OCI-LY1 (cell line): ENCODE results near the gene ARPIN.
"Not testable (repeated sequence)": the region's sequence is repeated elsewhere in the genome, so short reads cannot be mapped to it uniquely, and the experiment has no call there.

ENCODE experiments used
- H2AFZ ChIP-seq: fragments of 200-600 bp; sonication (generic), shearing (Covaris generic); 2 replicates; pipeline ENCODE4 v1.6.0; 2014; ENCODE audit warnings: antibody characterized with exemption, mild to moderate bottlenecking, low read length
- H3F3A ChIP-seq: fragments of 200-600 bp; sonication (generic), shearing (Covaris generic); 2 replicates; pipeline ENCODE4 v1.6.0; 2014; ENCODE audit warnings: mild to moderate bottlenecking, antibody characterized with exemption, low read length, moderate library complexity; ENCODE audit not compliant: insufficient read depth
- H3K27ac ChIP-seq: fragments of 200-600 bp; sonication (generic); 2 replicates; pipeline ENCODE4 v1.5.1; 2014; ENCODE audit warnings: low read length, mixed run types, mild to moderate bottlenecking, low read depth; ENCODE audit not compliant: poor library complexity, severe bottlenecking
- H3K27me3 ChIP-seq: fragments of 200-600 bp; sonication (generic); 2 replicates; pipeline ENCODE4 v1.6.0; 2014; ENCODE audit warnings: antibody characterized with exemption, mild to moderate bottlenecking, low read length, moderate library complexity; ENCODE audit not compliant: insufficient read depth
- H3K36me3 ChIP-seq: fragments of 200-600 bp; sonication (generic); 2 replicates; pipeline ENCODE4 v1.6.1; 2014; ENCODE audit warnings: mild to moderate bottlenecking, antibody characterized with exemption, low read length, moderate library complexity, mixed read lengths; ENCODE audit not compliant: insufficient read depth
- H3K4me1 ChIP-seq: fragments of 200-600 bp; sonication (generic); 2 replicates; pipeline ENCODE4 v1.5.1; 2014; ENCODE audit warnings: mild to moderate bottlenecking, low read length, moderate library complexity; ENCODE audit not compliant: insufficient read depth, severe bottlenecking
- H3K4me2 ChIP-seq: fragments of 200-600 bp; sonication (generic), shearing (Covaris generic); 2 replicates; pipeline ENCODE4 v1.6.1; 2014; ENCODE audit warnings: low read length
- H3K4me3 ChIP-seq: fragments of 200-600 bp; sonication (generic); 2 replicates; pipeline ENCODE4 v1.5.1; 2014; ENCODE audit warnings: low read length, low read depth, mild to moderate bottlenecking, mixed read lengths; ENCODE audit not compliant: poor library complexity, severe bottlenecking
- H3K79me2 ChIP-seq: fragments of 200-600 bp; shearing (Covaris generic); 2 replicates; pipeline ENCODE4 v1.6.1; 2016; ENCODE audit warnings: mixed run types, low read length, mixed read lengths; ENCODE audit not compliant: insufficient read depth
- H3K9ac ChIP-seq: fragments of 200-600 bp; sonication (generic), shearing (Covaris generic); 2 replicates; pipeline ENCODE4 v1.6.1; 2014; ENCODE audit warnings: mild to moderate bottlenecking, low read length, mixed read lengths
- H3K9me2 ChIP-seq: fragments of 200-600 bp; sonication (generic), shearing (Covaris generic); 2 replicates; pipeline ENCODE4 v1.6.1; 2014; ENCODE audit warnings: low read depth, mild to moderate bottlenecking, low read length, mixed read lengths
- H3K9me3 ChIP-seq: fragments of 200-600 bp; shearing (Covaris generic); 2 replicates; pipeline ENCODE4 v1.6.1; 2014; ENCODE audit warnings: low read length, mixed read lengths
- H4K20me1 ChIP-seq: fragments of 200-600 bp; sonication (generic), shearing (Covaris generic); 2 replicates; pipeline ENCODE4 v1.6.0; 2016; ENCODE audit warnings: mild to moderate bottlenecking, low read length; ENCODE audit not compliant: insufficient read depth
- EZH2 ChIP-seq: fragments of 200-600 bp; sonication (generic), shearing (Covaris generic); IDR thresholded peaks from 2 replicates; pipeline ENCODE4 v1.8.0; 2017; ENCODE audit warnings: borderline replicate concordance, mixed run types, mild to moderate bottlenecking, antibody characterized with exemption, low read length, moderate library complexity, mixed read lengths
- TF ChIP-seq, protein P1 (sequence below): fragments of 200-600 bp; sonication (generic), shearing (Covaris generic); IDR thresholded peaks from 2 replicates; pipeline ENCODE4 v1.5.1; 2017; ENCODE audit warnings: mild to moderate bottlenecking, antibody characterized with exemption, low read length, moderate library complexity, mixed read lengths

The ARPIN gene

DNA sequence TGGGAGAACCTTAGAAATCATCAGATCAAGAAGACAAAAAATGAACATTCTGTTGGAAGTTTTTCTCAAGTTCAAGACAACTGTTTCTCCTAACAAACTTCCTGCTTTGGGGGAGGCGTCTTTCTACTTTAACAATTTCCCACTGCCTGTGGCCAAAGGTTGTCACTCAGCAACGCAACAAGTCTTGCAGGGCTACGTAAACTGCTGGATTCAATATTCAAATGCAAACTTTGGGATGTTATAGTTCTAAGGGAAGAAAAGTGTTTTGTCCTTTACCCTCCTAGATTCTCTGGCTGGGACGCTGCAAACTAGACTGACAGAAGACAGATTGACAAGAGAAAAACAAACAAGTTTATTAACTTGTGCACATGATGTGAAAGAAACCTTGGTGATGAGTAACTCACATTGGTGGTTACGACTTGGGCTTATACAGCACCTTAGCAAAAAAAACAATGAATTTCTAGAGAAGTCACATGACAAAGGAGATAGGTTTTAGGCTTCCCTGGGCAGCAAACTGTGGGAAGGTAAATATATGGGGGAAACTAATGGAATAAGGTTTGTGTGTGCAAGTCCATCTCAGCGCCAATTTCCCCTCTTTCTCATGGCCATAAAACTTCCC lies 34.0 kb upstream of the ARPIN start:
- TF ChIP-seq EZH2: no peak
- TF ChIP-seq, protein P1, sequence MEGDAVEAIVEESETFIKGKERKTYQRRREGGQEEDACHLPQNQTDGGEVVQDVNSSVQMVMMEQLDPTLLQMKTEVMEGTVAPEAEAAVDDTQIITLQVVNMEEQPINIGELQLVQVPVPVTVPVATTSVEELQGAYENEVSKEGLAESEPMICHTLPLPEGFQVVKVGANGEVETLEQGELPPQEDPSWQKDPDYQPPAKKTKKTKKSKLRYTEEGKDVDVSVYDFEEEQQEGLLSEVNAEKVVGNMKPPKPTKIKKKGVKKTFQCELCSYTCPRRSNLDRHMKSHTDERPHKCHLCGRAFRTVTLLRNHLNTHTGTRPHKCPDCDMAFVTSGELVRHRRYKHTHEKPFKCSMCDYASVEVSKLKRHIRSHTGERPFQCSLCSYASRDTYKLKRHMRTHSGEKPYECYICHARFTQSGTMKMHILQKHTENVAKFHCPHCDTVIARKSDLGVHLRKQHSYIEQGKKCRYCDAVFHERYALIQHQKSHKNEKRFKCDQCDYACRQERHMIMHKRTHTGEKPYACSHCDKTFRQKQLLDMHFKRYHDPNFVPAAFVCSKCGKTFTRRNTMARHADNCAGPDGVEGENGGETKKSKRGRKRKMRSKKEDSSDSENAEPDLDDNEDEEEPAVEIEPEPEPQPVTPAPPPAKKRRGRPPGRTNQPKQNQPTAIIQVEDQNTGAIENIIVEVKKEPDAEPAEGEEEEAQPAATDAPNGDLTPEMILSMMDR: no peak
- no peak overlapping the region for H3K4me3 ChIP-seq

GRCh38 chr15:89943721-89944120 lies 31.0 kb upstream of the ARPIN start:
- H3K4me1 ChIP-seq, H3K9me3 ChIP-seq, H3K4me2 ChIP-seq, H2AFZ ChIP-seq, H3K79me2 ChIP-seq, H3K9me2 ChIP-seq, H3K27ac ChIP-seq, H3K9ac ChIP-seq, H3K4me3 ChIP-seq, H3K36me3 ChIP-seq, H3F3A ChIP-seq, H4K20me1 ChIP-seq, H3K27me3 ChIP-seq: not testable (repeated sequence)

More for the DNA sequence above, 34.0 kb upstream of the ARPIN start:
- Histone ChIP-seq H4K20me1 (no peaks in the 10 kb centered on the region), H3K36me3 (no peaks in the 10 kb centered on the region), H3K79me2 (no peaks in the 10 kb centered on the region), H3K9ac (no peak overlapping the region), H3K4me2 (no peak overlapping the region), H3K27me3 (no peaks in the 10 kb centered on the region; the same call in 1 of the 2 replicates), H3K4me1 (no peaks in the 10 kb centered on the region), H3K9me3 (no peaks in the 10 kb centered on the region), H2AFZ (no peak overlapping the region), H3K27ac (no peak overlapping the region), H3K9me2 (no peaks in the 10 kb centered on the region), H3F3A (no peaks in the 10 kb centered on the region)

DNA sequence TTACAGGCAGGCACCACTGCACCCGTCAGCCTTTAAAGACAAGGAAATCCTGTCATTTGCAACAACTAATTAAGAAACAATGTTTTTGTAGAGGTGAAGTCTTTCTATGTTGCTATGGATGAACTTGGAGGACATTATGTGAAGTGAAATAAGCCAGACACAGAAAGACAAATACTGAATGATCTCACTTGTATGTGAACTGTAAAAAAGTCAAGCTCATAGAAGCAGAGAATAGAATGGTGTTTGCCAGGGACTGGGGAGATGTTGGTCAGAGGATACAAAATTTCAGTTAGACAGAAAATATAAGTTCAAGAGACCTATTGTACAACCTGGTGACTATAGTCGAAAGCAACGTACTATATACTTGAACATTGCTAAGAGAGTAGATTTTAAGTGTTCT lies 27.2 kb upstream of the ARPIN start:
- no peaks in the 10 kb centered on the region for H3K36me3 ChIP-seq
- no peak overlapping the region for H2AFZ ChIP-seq
- H4K20me1 ChIP-seq: no peaks in the 10 kb centered on the region
- H3K27me3 ChIP-seq: peaks cover 7% of the 10 kb centered on the region; the same call in 1 of the 2 replicates
- H3K4me3 ChIP-seq: no peak overlapping the region
- H3K27ac ChIP-seq: no peak overlapping the region
- no peaks in the 10 kb centered on the region for H3K4me1 ChIP-seq
- TF ChIP-seq, protein P1: no peak
- no peaks in the 10 kb centered on the region for H3K9me3 ChIP-seq
- no peaks in the 10 kb centered on the region for H3F3A ChIP-seq
- H3K9me2 ChIP-seq: no peaks in the 10 kb centered on the region
- no peak overlapping the region for H3K4me2 ChIP-seq
- H3K9ac ChIP-seq: no peak overlapping the region
- H3K79me2 ChIP-seq: no peaks in the 10 kb centered on the region

DNA sequence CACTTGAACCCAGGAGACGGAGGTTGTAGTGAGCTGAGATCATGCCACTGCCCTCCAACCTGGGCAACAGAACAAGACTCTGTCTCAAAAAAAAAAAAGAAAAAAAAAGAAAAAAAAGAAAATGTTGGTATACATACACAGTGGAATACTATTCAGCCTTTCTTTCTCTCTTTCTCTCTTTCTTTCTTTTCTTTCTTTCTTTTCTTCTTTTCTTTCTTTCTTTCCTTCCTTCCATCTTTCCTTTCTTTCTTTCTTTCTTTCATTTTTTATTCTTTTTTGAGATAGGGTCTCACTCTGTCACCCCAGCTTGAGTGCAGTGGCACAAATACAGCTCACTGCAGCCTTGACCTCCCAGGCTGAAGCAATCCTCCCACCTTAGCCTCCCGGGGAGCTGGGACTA lies 26.6 kb upstream of the ARPIN start:
- not testable (repeated sequence) for H3F3A ChIP-seq

More for the DNA sequence above, 26.6 kb upstream of the ARPIN start:
- not testable (repeated sequence) for H3K9me2 ChIP-seq, H4K20me1 ChIP-seq, H3K36me3 ChIP-seq, H3K9me3 ChIP-seq, H3K79me2 ChIP-seq, H3K4me1 ChIP-seq, H3K4me3 ChIP-seq, H3K27me3 ChIP-seq, H3K27ac ChIP-seq, H3K9ac ChIP-seq, H3K4me2 ChIP-seq, H2AFZ ChIP-seq
